GM23248 (cell line): ENCODE measurements around the gene TBC1D22A. TPM values are rescaled to one million over a fixed set of nuclear protein-coding genes. Genes with fewer than 3 reads are reported as not detected.
A peak's percentile ranks its signal among the peaks of the same experiment; 100 is the strongest.

Experiments
- DNase-seq: peaks from one replicate; pipeline ENCODE4 v3.0.0-alpha.2; 2015
- H2AFZ ChIP-seq: fragments of 200-600 bp; sonication (generic); 2 replicates; pipeline ENCODE4 v1.6.1; 2016; ENCODE audit warnings: antibody characterized with exemption
- H3F3A ChIP-seq: fragments of 200-600 bp; sonication (generic); 2 replicates; pipeline ENCODE4 v1.6.1; 2016; ENCODE audit warnings: mild to moderate bottlenecking, antibody characterized with exemption, mixed run types; ENCODE audit not compliant: insufficient read depth
- H3K27ac ChIP-seq: fragments of 200-600 bp; sonication (generic); 2 replicates; pipeline ENCODE4 v1.5.1; 2016; ENCODE audit warnings: mild to moderate bottlenecking
- H3K27me3 ChIP-seq: fragments of 200-600 bp; sonication (generic); replicated peaks from 2 replicates; pipeline ENCODE4 v1.6.1; 2016; ENCODE audit warnings: mild to moderate bottlenecking; ENCODE audit not compliant: insufficient read depth
- H3K36me3 ChIP-seq: fragments of 200-600 bp; sonication (generic); 2 replicates; pipeline ENCODE4 v1.6.1; 2016; ENCODE audit warnings: low read depth, mild to moderate bottlenecking
- H3K4me1 ChIP-seq: fragments of 200-600 bp; sonication (generic); 2 replicates; pipeline ENCODE4 v1.6.1; 2016; ENCODE audit warnings: mild to moderate bottlenecking; ENCODE audit not compliant: insufficient read depth
- H3K4me2 ChIP-seq: fragments of 200-600 bp; sonication (generic); one replicate; pipeline ENCODE4 v1.6.1; 2016; ENCODE audit warnings: mild to moderate bottlenecking; ENCODE audit not compliant: unreplicated experiment
- H3K4me3 ChIP-seq: fragments of 200-600 bp; sonication (generic); 2 replicates; pipeline ENCODE4 v1.5.1; 2016; ENCODE audit warnings: mild to moderate bottlenecking
- H3K79me2 ChIP-seq: fragments of 200-600 bp; sonication (generic); 2 replicates; pipeline ENCODE4 v1.6.1; 2016; ENCODE audit warnings: mild to moderate bottlenecking; ENCODE audit not compliant: insufficient read depth
- H3K9ac ChIP-seq: fragments of 200-600 bp; sonication (generic); 2 replicates; pipeline ENCODE4 v1.6.1; 2016; ENCODE audit warnings: mild to moderate bottlenecking
- H3K9me2 ChIP-seq: fragments of 200-600 bp; sonication (generic); 2 replicates; pipeline ENCODE4 v1.6.1; 2016; ENCODE audit warnings: mixed run types, mild to moderate bottlenecking, moderate library complexity; ENCODE audit not compliant: insufficient read depth
- H3K9me3 ChIP-seq: fragments of 200-600 bp; sonication (generic); one replicate; pipeline ENCODE4 v1.6.1; 2017; ENCODE audit warnings: low read depth
- H4K20me1 ChIP-seq: fragments of 200-600 bp; sonication (generic); 2 replicates; pipeline ENCODE4 v1.6.0; 2016; ENCODE audit not compliant: insufficient read depth
- EZH2 ChIP-seq: fragments of 200-600 bp; sonication (generic); IDR thresholded peaks from 2 replicates; pipeline ENCODE4 v1.6.1; 2018; ENCODE audit warnings: antibody characterized with exemption, mild to moderate bottlenecking; ENCODE audit not compliant: insufficient read depth, poor library complexity, severe bottlenecking
- EZH2phosphoT487 ChIP-seq: fragments of 200-600 bp; sonication (generic); IDR thresholded peaks from 2 replicates; pipeline ENCODE4 v1.6.1; 2018; ENCODE audit warnings: antibody characterized with exemption, moderate library complexity, mild to moderate bottlenecking, low read depth; ENCODE audit not compliant: insufficient read depth
- WGBS, 2 experiments: methylation state at CpG; one replicate each; pipeline ENCODE4 v1.1.6; 2015 to 2017; ENCODE audit warnings: low lambda C conversion rate in 2 of 2, low coverage in 1 of 2; ENCODE audit errors: missing lambda C conversion rate in 2 of 2; 5-methylcytosine and 5-hydroxymethylcytosine counted together
- in situ Hi-C: fragments of 300-500 bp; cut with MboI; formaldehyde crosslinking; loops from 2 replicates; pipeline ENCODE4 v1.15.0; 2020
- polyA plus RNA-seq: library from polyadenylated mRNA; unstranded; fragments of >200 nt; fragmentation: Nextera tagmentation; extraction: Ambion mirVana; gene quantifications from 2 replicates; pipeline ENCODE4 v1.2.1, GENCODE V29; 2016
- total RNA-seq: library from RNA; depleted of rRNA; stranded (reverse); fragments of >200 nt; shearing (Covaris generic); gene quantifications from 2 replicates; pipeline ENCODE4 v1.2.3, GENCODE V29; 2014

TBC1D22A gene
- total and polyA plus RNA-seq, 2 experiments from 2014 or later: 12.3 to 16.9 TPM

- H3K9me3 ChIP-seq: no peaks in the 10 kb centered on the region
- DNase-seq: peak; percentile 93
- TF ChIP-seq EZH2phosphoT487: no peak
- no peaks in the 10 kb centered on the region for H3F3A ChIP-seq
- in situ Hi-C loops: no loop called here
- peak overlapping the region; percentile 60 for H3K9ac ChIP-seq
- no peaks in the 10 kb centered on the region for H3K9me2 ChIP-seq
- H4K20me1 ChIP-seq: no peaks in the 10 kb centered on the region
- H2AFZ ChIP-seq: peak overlapping the region; percentile 50
- no peaks in the 10 kb centered on the region for H3K36me3 ChIP-seq
- WGBS, 2 experiments: 1 to 3% methylated on average over 19 of the region's 19 CpGs
- no peaks in the 10 kb centered on the region for H3K79me2 ChIP-seq
- peak overlapping the region; percentile 55 for H3K4me2 ChIP-seq
- H3K4me3 ChIP-seq: peak overlapping the region; percentile 66
- H3K27me3 ChIP-seq: no peaks in the 10 kb centered on the region
- H3K27ac ChIP-seq: peak overlapping the region; percentile 17
- H3K4me1 ChIP-seq: peaks cover 10% of the 10 kb centered on the region
Observed at GRCh38 chr22:47154621-47155081, 392.2 kb downstream of the TBC1D22A start.

DNA sequence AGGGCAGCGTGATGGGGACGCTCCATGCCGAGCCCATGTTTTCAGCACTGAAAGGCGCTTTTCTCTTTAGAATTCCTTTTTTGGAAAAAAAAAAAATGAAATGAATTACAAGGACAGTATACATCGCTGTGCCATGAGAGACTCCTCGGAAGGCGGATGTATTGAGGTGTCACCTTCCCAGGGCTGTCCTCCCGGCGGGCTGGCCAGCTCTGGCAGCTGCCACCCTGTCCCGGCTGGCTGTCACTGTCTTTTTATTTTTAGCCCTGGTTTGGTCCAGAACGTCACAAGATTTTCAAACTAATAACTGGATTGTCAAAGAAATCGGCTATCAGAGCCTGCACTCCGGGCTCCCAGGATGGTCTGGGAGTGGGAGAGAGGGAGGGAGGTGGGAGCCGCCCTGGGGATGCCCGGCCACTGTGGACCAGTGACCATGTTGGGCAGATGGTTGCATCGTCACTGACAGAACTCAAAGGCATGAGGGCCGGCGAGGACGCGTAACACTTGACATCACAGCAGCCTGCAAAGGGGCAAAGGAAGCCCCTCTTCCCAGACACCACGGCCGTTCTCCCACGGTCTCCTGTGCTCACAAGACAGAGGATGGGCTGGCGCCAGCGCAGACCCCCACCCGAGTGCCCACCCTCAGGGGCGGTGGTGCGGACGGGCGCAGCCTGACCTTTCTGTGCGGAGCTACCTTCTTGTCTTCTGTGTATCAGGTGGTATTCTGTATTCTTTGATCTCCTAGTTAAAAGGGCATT lies 392.9 kb downstream of the TBC1D22A start:
- in situ Hi-C loops: no loop called here
- H3K4me1 ChIP-seq: peaks cover 10% of the 10 kb centered on the region
- no peaks in the 10 kb centered on the region for H3K9me2 ChIP-seq
- H3K9ac ChIP-seq: peak overlapping the region; percentile 60
- peak overlapping the region; percentile 66 for H3K4me3 ChIP-seq
- no peaks in the 10 kb centered on the region for H3F3A ChIP-seq
- H3K36me3 ChIP-seq: no peaks in the 10 kb centered on the region
- H3K27me3 ChIP-seq: no peaks in the 10 kb centered on the region
- H2AFZ ChIP-seq: peak overlapping the region; percentile 50
- H3K9me3 ChIP-seq: no peaks in the 10 kb centered on the region
- H3K4me2 ChIP-seq: peak overlapping the region; percentile 55
- H4K20me1 ChIP-seq: no peaks in the 10 kb centered on the region
- DNase-seq: no peak
- WGBS, 2 experiments: 50 to 54% methylated on average over 27 to 31 of the region's 31 CpGs
- no peaks in the 10 kb centered on the region for H3K79me2 ChIP-seq
- no peak for TF ChIP-seq EZH2phosphoT487
- TF ChIP-seq EZH2: no peak
- peak overlapping the region; percentile 17 for H3K27ac ChIP-seq

- H2AFZ ChIP-seq: no peak overlapping the region
- H3K9me2 ChIP-seq: no peaks in the 10 kb centered on the region
- no peak overlapping the region for H3K4me3 ChIP-seq
- 91% methylated on average over 7 to 9 of the region's 9 CpGs for WGBS, 2 experiments
- H3K9ac ChIP-seq: no peak overlapping the region
- no peak overlapping the region for H3K27ac ChIP-seq
- no peak for DNase-seq
- H3K9me3 ChIP-seq: no peaks in the 10 kb centered on the region
- TF ChIP-seq EZH2 (no peak), EZH2phosphoT487 (no peak)
- H4K20me1 ChIP-seq: no peaks in the 10 kb centered on the region
- no peaks in the 10 kb centered on the region for H3K79me2 ChIP-seq
- no peaks in the 10 kb centered on the region for H3K27me3 ChIP-seq
- H3K36me3 ChIP-seq: no peaks in the 10 kb centered on the region
- no peak overlapping the region for H3K4me2 ChIP-seq
- no peaks in the 10 kb centered on the region for H3F3A ChIP-seq
- in situ Hi-C loops: no loop called here
- peaks cover 10% of the 10 kb centered on the region for H3K4me1 ChIP-seq
Observed at GRCh38 chr22:47155912-47156311, 393.5 kb downstream of the TBC1D22A start.

GRCh38 chr22:47156352-47157092 lies 394.1 kb downstream of the TBC1D22A start:
- Histone ChIP-seq H3K27me3 (no peaks in the 10 kb centered on the region), H3K4me3 (no peak overlapping the region), H3K9me3 (no peaks in the 10 kb centered on the region), H3K27ac (no peak overlapping the region), H3K9ac (no peak overlapping the region), H3K4me1 (peaks cover 8% of the 10 kb centered on the region), H3F3A (no peaks in the 10 kb centered on the region), H2AFZ (no peak overlapping the region), H4K20me1 (no peaks in the 10 kb centered on the region), H3K79me2 (no peaks in the 10 kb centered on the region), H3K36me3 (no peaks in the 10 kb centered on the region), H3K4me2 (no peak overlapping the region), H3K9me2 (no peaks in the 10 kb centered on the region)
- WGBS, 2 experiments: 94 to 96% methylated on average over 23 to 25 of the region's 25 CpGs
- no peak for TF ChIP-seq EZH2
- TF ChIP-seq EZH2phosphoT487: no peak
- in situ Hi-C loops: no loop called here
- DNase-seq: no peak
